ENCODE data around the gene KLF7.

The KLF7 gene

GRCh38 chr2:207165121-207166038 is at the start of gene KLF7:
Gene KLF7 (minus strand): TSS chr2:207165948. CDS start chr2:207165568, 380 bp downstream.
- no peak for TF ChIP-seq CTCF (IDR thresholded peaks at IDR 0.05; ENCODE audit: control insufficient read depth, insufficient read depth, low read depth, low read length, missing control alignments)
- no peak for DNase-seq (ENCODE audit: low read depth)

GRCh38 chr2:207215308-207215707 is 49.6 kb upstream of the KLF7 start:
- no peak for DNase-seq (ENCODE audit: low read depth)
- H3K4me3 ChIP-seq (ENCODE audit: control insufficient read depth, low read depth, low read length), result no peak overlapping the region
- no peak for TF ChIP-seq CTCF (IDR thresholded peaks at IDR 0.05; ENCODE audit: control insufficient read depth, insufficient read depth, low read depth, low read length, missing control alignments)

More at GRCh38 chr2:207165121-207166038, at the start of gene KLF7:
- peak within 1 kb of the TSS; percentile 89 for H3K4me3 ChIP-seq (ENCODE audit: control insufficient read depth, low read depth, low read length)

GRCh38 chr2:207214446-207214845 is 48.7 kb upstream of the KLF7 start:
- no peak for DNase-seq (ENCODE audit: low read depth)
- no peak overlapping the region for H3K4me3 ChIP-seq (ENCODE audit: control insufficient read depth, low read depth, low read length)
- no peak for TF ChIP-seq CTCF (IDR thresholded peaks at IDR 0.05; ENCODE audit: control insufficient read depth, insufficient read depth, low read depth, low read length, missing control alignments)

DNA sequence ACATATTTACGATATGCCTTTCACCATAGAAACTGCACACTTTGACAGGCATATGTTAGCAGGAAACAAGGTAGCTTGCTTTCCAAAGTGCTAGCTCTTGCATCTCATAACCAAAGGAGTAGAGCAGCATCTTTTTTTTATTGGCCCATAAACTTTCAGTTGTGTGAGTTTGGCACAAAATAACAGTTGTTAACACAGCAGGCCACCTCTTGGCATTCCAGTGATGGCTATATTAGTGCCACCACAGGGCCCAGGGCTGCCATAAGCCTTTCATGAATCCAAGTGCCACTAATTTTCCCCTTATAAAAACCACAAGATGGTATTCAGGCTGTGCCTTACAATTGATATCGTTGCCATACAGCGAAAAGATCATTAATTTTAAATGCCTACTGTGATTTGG is 40.3 kb upstream of the KLF7 start:
- no peak overlapping the region for H3K4me3 ChIP-seq (ENCODE audit: control insufficient read depth, low read depth, low read length)
- TF ChIP-seq CTCF (IDR thresholded peaks at IDR 0.05; ENCODE audit: control insufficient read depth, insufficient read depth, low read depth, low read length, missing control alignments), result no peak
- no peak for DNase-seq (ENCODE audit: low read depth)

GRCh38 chr2:207205173-207205957 is 39.6 kb upstream of the KLF7 start:
- H3K4me3 ChIP-seq (ENCODE audit: control insufficient read depth, low read depth, low read length), result no peak overlapping the region
- no peak for TF ChIP-seq CTCF (IDR thresholded peaks at IDR 0.05; ENCODE audit: control insufficient read depth, insufficient read depth, low read depth, low read length, missing control alignments)
- no peak for DNase-seq (ENCODE audit: low read depth)

- H3K4me3 ChIP-seq (ENCODE audit: control insufficient read depth, low read depth, low read length), result no peak overlapping the region
- TF ChIP-seq CTCF (IDR thresholded peaks at IDR 0.05; ENCODE audit: control insufficient read depth, insufficient read depth, low read depth, low read length, missing control alignments), result no peak
- DNase-seq (ENCODE audit: low read depth), result no peak
Measured at GRCh38 chr2:207203056-207203455, 37.3 kb upstream of the KLF7 start.
